Measurements from ENCODE around the gene ZNF333.

The ZNF333 gene

DNA sequence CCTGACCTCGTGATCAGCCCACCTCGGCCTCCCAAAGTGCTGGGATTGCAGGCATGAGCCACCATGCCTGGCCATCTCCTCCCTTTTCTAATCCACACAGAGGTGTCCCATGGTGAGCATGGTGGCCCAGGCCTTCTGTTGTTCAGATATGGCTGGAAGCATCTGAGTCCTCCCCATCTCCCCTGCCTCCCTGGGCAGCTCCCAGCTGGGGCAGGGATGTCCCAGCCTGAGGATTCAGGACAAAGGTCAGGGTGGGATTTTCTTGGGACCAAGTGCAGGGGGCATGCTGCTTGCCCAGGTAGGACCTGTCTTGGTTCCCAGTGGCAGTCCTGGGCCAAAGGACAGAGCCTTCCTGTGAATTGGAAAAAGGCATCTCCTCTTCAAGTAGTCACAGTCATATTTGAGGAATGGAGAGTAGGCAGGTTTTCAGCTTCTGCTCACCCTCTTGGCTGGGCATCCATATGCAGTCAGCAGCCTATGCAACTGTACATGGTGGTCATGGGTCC lies 77.7 kb downstream of the ZNF333 start:
- TF ChIP-seq POLR2AphosphoS5 (IDR thresholded peaks at IDR 0.05; ENCODE audit: low read depth, low read length): no peak
- TF ChIP-seq, protein P1, sequence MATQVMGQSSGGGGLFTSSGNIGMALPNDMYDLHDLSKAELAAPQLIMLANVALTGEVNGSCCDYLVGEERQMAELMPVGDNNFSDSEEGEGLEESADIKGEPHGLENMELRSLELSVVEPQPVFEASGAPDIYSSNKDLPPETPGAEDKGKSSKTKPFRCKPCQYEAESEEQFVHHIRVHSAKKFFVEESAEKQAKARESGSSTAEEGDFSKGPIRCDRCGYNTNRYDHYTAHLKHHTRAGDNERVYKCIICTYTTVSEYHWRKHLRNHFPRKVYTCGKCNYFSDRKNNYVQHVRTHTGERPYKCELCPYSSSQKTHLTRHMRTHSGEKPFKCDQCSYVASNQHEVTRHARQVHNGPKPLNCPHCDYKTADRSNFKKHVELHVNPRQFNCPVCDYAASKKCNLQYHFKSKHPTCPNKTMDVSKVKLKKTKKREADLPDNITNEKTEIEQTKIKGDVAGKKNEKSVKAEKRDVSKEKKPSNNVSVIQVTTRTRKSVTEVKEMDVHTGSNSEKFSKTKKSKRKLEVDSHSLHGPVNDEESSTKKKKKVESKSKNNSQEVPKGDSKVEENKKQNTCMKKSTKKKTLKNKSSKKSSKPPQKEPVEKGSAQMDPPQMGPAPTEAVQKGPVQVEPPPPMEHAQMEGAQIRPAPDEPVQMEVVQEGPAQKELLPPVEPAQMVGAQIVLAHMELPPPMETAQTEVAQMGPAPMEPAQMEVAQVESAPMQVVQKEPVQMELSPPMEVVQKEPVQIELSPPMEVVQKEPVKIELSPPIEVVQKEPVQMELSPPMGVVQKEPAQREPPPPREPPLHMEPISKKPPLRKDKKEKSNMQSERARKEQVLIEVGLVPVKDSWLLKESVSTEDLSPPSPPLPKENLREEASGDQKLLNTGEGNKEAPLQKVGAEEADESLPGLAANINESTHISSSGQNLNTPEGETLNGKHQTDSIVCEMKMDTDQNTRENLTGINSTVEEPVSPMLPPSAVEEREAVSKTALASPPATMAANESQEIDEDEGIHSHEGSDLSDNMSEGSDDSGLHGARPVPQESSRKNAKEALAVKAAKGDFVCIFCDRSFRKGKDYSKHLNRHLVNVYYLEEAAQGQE (IDR thresholded peaks at IDR 0.05; ENCODE audit: insufficient read depth in 1 of 2, low read depth in 2 of 2, low read length in 2 of 2): no peak
- TF ChIP-seq FOXP2 (optimal IDR thresholded peaks at IDR 0.05; ENCODE audit: borderline replicate concordance, extremely low read depth, extremely low read length, insufficient read depth): no peak
- no peak for TF ChIP-seq TAF1 (IDR thresholded peaks at IDR 0.05; ENCODE audit: borderline replicate concordance, insufficient read depth, low read length)
- no peak for TF ChIP-seq SIN3A (IDR thresholded peaks at IDR 0.05; ENCODE audit: borderline replicate concordance, insufficient read depth, low read length)

DNA sequence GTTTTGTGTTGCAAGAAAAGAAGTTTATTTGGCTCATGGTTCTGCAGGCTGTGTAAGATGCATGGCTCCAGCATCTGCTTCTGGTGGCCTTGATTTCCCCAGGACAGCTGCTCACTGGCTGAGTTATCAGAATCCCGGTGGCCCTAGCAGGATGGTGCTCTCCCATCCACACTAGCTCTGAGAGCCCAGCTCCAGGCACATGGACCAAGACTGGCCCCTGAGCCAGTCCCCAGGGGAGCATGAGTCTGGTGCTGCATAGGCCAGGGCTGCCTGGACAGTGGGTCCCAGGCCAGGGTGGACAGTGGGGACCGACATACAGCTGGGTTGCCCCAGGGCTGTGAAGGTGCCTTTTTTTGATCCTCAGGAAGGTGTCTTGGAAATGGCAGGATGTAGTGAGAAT lies 78.2 kb downstream of the ZNF333 start:
- TF ChIP-seq SIN3A (IDR thresholded peaks at IDR 0.05; ENCODE audit: borderline replicate concordance, insufficient read depth, low read length) (no peak), POLR2AphosphoS5 (IDR thresholded peaks at IDR 0.05; ENCODE audit: low read depth, low read length) (no peak), FOXP2 (optimal IDR thresholded peaks at IDR 0.05; ENCODE audit: borderline replicate concordance, extremely low read depth, extremely low read length, insufficient read depth) (no peak), TAF1 (IDR thresholded peaks at IDR 0.05; ENCODE audit: borderline replicate concordance, insufficient read depth, low read length) (no peak)
- TF ChIP-seq, protein P1 (IDR thresholded peaks at IDR 0.05; ENCODE audit: insufficient read depth in 1 of 2, low read depth in 2 of 2, low read length in 2 of 2): no peak

DNA sequence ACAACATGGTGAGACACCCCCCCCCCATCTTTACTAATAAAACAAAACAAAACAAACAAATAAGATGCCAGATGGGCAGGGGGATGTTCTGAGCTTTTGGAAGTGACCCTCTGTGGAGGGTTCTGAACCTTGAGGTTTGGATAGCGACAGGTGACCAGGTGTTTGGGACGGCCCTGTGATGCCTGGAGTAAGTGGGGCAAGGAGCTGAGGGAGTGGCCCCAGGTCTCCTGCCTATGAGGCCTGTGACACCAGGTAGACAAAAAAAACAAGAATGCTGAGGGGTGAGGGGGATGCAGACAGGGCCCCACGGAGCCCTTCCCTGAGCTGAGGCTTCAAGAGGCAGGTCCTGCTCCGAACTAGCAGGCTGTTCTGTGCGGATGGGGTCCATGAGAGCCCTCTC lies 79.4 kb downstream of the ZNF333 start:
- TF ChIP-seq FOXP2 (optimal IDR thresholded peaks at IDR 0.05; ENCODE audit: borderline replicate concordance, extremely low read depth, extremely low read length, insufficient read depth): no peak
- no peak for TF ChIP-seq TAF1 (IDR thresholded peaks at IDR 0.05; ENCODE audit: borderline replicate concordance, insufficient read depth, low read length)
- TF ChIP-seq, protein P1 (IDR thresholded peaks at IDR 0.05; ENCODE audit: insufficient read depth in 1 of 2, low read depth in 2 of 2, low read length in 2 of 2): no peak
- no peak for TF ChIP-seq POLR2AphosphoS5 (IDR thresholded peaks at IDR 0.05; ENCODE audit: low read depth, low read length)
- no peak for TF ChIP-seq SIN3A (IDR thresholded peaks at IDR 0.05; ENCODE audit: borderline replicate concordance, insufficient read depth, low read length)

DNA sequence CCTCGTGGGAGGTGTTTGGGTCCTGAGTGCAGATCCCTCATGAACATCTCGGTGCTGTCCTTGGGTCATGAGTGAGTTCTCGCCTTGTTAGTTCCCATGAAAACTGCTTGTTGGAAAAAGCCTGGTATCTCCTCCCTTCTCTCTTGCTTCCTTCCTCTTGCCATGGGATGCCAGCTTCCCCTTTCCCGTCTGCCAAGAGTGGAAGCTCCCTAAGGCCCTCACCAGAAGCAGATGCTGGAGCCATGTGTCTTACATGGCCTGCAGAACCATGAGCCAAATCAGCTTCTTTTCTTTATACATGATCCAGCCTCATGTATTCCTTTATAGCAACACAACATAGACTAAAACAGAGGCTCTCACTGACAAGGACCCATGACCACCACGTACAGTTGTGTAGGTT lies 80.3 kb downstream of the ZNF333 start:
- TF ChIP-seq POLR2AphosphoS5 (IDR thresholded peaks at IDR 0.05; ENCODE audit: low read depth, low read length) (no peak), FOXP2 (optimal IDR thresholded peaks at IDR 0.05; ENCODE audit: borderline replicate concordance, extremely low read depth, extremely low read length, insufficient read depth) (no peak), SIN3A (IDR thresholded peaks at IDR 0.05; ENCODE audit: borderline replicate concordance, insufficient read depth, low read length) (no peak), TAF1 (IDR thresholded peaks at IDR 0.05; ENCODE audit: borderline replicate concordance, insufficient read depth, low read length) (no peak)
- TF ChIP-seq, protein P1 (IDR thresholded peaks at IDR 0.05; ENCODE audit: insufficient read depth in 1 of 2, low read depth in 2 of 2, low read length in 2 of 2): no peak

All from PFSK-1 (cell line).